Fibroblast of lung (primary cell): Measurements from ENCODE around the gene FYN. TPM values are rescaled to one million over a fixed set of nuclear protein-coding genes. Genes with fewer than 3 reads are reported as not detected.

ENCODE experiments used
- DNase-seq, 2 donors: peaks; one replicate each; pipeline versions ENCODE4 v3.0.0 to v3.0.0-alpha.2; 2010; ENCODE audit warnings: low read depth in 2 of 2
- H2AFZ ChIP-seq: 2 replicates; pipeline ENCODE4 v1.5.1; 2012; ENCODE audit warnings: low read length, control low read depth, inconsistent platforms
- H3K27ac ChIP-seq: 2 replicates; pipeline ENCODE4 v1.5.1; 2011; ENCODE audit warnings: low read length, control low read depth; ENCODE audit not compliant: insufficient read depth
- H3K27me3 ChIP-seq: 2 replicates; pipeline ENCODE4 v1.5.1; 2011; ENCODE audit warnings: mild to moderate bottlenecking, low read length; ENCODE audit not compliant: control insufficient read depth, insufficient read depth
- H3K36me3 ChIP-seq: 2 replicates; pipeline ENCODE4 v1.5.1; 2011; ENCODE audit warnings: low read length; ENCODE audit not compliant: control insufficient read depth, insufficient read depth
- H3K4me1 ChIP-seq: 2 replicates; pipeline ENCODE4 v1.5.1; 2011; ENCODE audit warnings: low read length; ENCODE audit not compliant: control insufficient read depth, insufficient read depth; ENCODE audit errors: extremely low read depth
- H3K4me2 ChIP-seq: 2 replicates; pipeline ENCODE4 v1.5.1; 2011; ENCODE audit warnings: low read length, control low read depth; ENCODE audit not compliant: insufficient read depth; ENCODE audit errors: extremely low read depth
- H3K4me3 ChIP-seq, 4 experiments: fragments of 200-600 bp in 1 of 4; sonication (generic) in 1 of 4; replicated peaks in 1 of 4; 2 replicates each; pipeline ENCODE4 v1.5.1; 2011 to 2016; ENCODE audit warnings: low read length in 4 of 4, low read depth in 3 of 4, mild to moderate bottlenecking in 3 of 4, control low read depth in 2 of 4, inconsistent platforms in 1 of 4, mixed read lengths in 1 of 4; ENCODE audit not compliant: insufficient read depth in 1 of 4; ENCODE audit errors: control extremely low read depth in 1 of 4
- H3K79me2 ChIP-seq: 2 replicates; pipeline ENCODE4 v1.5.1; 2012; ENCODE audit warnings: mild to moderate bottlenecking, low read length, inconsistent platforms; ENCODE audit not compliant: control insufficient read depth, insufficient read depth
- H3K9ac ChIP-seq: 2 replicates; pipeline ENCODE4 v1.5.1; 2011; ENCODE audit warnings: mild to moderate bottlenecking, low read length, control low read depth; ENCODE audit not compliant: insufficient read depth
- H3K9me3 ChIP-seq: 2 replicates; pipeline ENCODE4 v1.5.1; 2012; ENCODE audit warnings: low read depth, low read length; ENCODE audit not compliant: control insufficient read depth, insufficient read depth
- H4K20me1 ChIP-seq: 2 replicates; pipeline ENCODE4 v1.5.1; 2011; ENCODE audit warnings: low read length; ENCODE audit not compliant: control insufficient read depth, insufficient read depth; ENCODE audit errors: extremely low read depth
- CTCF ChIP-seq, 2 donors: IDR thresholded peaks in 1 of 2; conservative IDR thresholded peaks in 1 of 2; 1 replicate in 1 of 2; 2 replicates in 1 of 2; pipeline ENCODE4 v1.5.1; 2011 to 2012; ENCODE audit warnings: low read length in 2 of 2, control low read depth in 1 of 2, inconsistent platforms in 1 of 2, low read depth in 1 of 2, mild to moderate bottlenecking in 1 of 2
- EZH2 ChIP-seq: IDR thresholded peaks from 2 replicates; pipeline ENCODE4 v1.5.1; 2012; ENCODE audit warnings: low read length, control low read depth, mild to moderate bottlenecking; ENCODE audit errors: missing control alignments
- polyA plus RNA-seq, 2 donors: library from polyadenylated mRNA; depleted of rRNA in 1 of 2; stranded (reverse) in 1 of 2; unstranded in 1 of 2; fragments of >200 nt; gene quantifications; 2 replicates each; pipeline ENCODE4 v1.2.1, GENCODE V29; 2011 to 2012; ENCODE audit warnings: missing spikeins in 1 of 2
- total RNA-seq: library from RNA; depleted of rRNA; stranded (reverse); fragments of >200 nt; gene quantifications from 2 replicates; pipeline ENCODE4 v1.2.1, GENCODE V29; 2014

Gene FYN
- total and polyA plus RNA-seq, 2 donors (not counting 1 experiment from before 2014, with no cell fraction given): 64.7 TPM

- Histone ChIP-seq H2AFZ (no peak overlapping the region), H3K27me3 (no peaks in the 10 kb centered on the region), H3K9ac (no peak overlapping the region), H3K36me3 (no peaks in the 10 kb centered on the region), H3K79me2 (peaks cover 1% of the 10 kb centered on the region), H3K4me2 (no peak overlapping the region), H3K27ac (no peak overlapping the region), H3K4me1 (peaks cover 6% of the 10 kb centered on the region), H4K20me1 (no peaks in the 10 kb centered on the region), H3K4me3 (no peak overlapping the region), H3K9me3 (no peaks in the 10 kb centered on the region)
- TF ChIP-seq CTCF (conservative IDR thresholded peaks at IDR 0.05 in 1 of 2, IDR thresholded peaks at IDR 0.05 in 1 of 2; ENCODE audit: low read depth in 1 of 2, low read length in 2 of 2) (no peak), EZH2 (no peak)
- DNase-seq: no peak
Observed at GRCh38 chr6:111846492-111847409, 26.5 kb downstream of the FYN start.

- no peak overlapping the region for H3K4me2 ChIP-seq
- H3K9me3 ChIP-seq: no peaks in the 10 kb centered on the region
- H3K27me3 ChIP-seq: no peaks in the 10 kb centered on the region
- H3K36me3 ChIP-seq: no peaks in the 10 kb centered on the region
- H3K4me1 ChIP-seq: peaks cover 6% of the 10 kb centered on the region
- no peaks in the 10 kb centered on the region for H4K20me1 ChIP-seq
- H3K27ac ChIP-seq: no peak overlapping the region
- peaks cover 1% of the 10 kb centered on the region for H3K79me2 ChIP-seq
- no peak overlapping the region for H2AFZ ChIP-seq
- no peak overlapping the region for H3K4me3 ChIP-seq
- DNase-seq: no peak
- TF ChIP-seq CTCF (conservative IDR thresholded peaks at IDR 0.05 in 1 of 2, IDR thresholded peaks at IDR 0.05 in 1 of 2; ENCODE audit: low read depth in 1 of 2, low read length in 2 of 2): no peak
- H3K9ac ChIP-seq: no peak overlapping the region
Observed at GRCh38 chr6:111846066-111846465, 27.2 kb downstream of the FYN start.

GRCh38 chr6:111845441-111845871 is 27.8 kb downstream of the FYN start:
- no peak overlapping the region for H3K27ac ChIP-seq
- H3K9ac ChIP-seq: no peak overlapping the region
- no peak overlapping the region for H3K4me2 ChIP-seq
- no peaks in the 10 kb centered on the region for H3K36me3 ChIP-seq
- TF ChIP-seq EZH2: no peak
- TF ChIP-seq CTCF (conservative IDR thresholded peaks at IDR 0.05 in 1 of 2, IDR thresholded peaks at IDR 0.05 in 1 of 2; ENCODE audit: low read depth in 1 of 2, low read length in 2 of 2): no peak
- H2AFZ ChIP-seq: no peak overlapping the region
- no peak for DNase-seq
- H4K20me1 ChIP-seq: no peaks in the 10 kb centered on the region
- peaks cover 6% of the 10 kb centered on the region for H3K4me1 ChIP-seq
- no peaks in the 10 kb centered on the region for H3K79me2 ChIP-seq
- no peaks in the 10 kb centered on the region for H3K27me3 ChIP-seq
- no peak overlapping the region for H3K4me3 ChIP-seq
- H3K9me3 ChIP-seq: no peaks in the 10 kb centered on the region
